GM21619 (cell line): ENCODE measurements around the gene TNFAIP6.
"Not testable (repeated sequence)": the region's sequence is repeated elsewhere in the genome, so short reads cannot be mapped to it uniquely, and the experiment has no call there.

Experiments
- ATAC-seq: cut with Tn5 transposase; IDR thresholded peaks from one replicate; pipeline ENCODE4 v1.9.1; 2021; ENCODE audit not compliant: unreplicated experiment

The TNFAIP6 gene

GRCh38 chr2:151357359-151357758, at the start of gene TNFAIP6:
TSS of gene TNFAIP6 (plus strand) at chr2:151357592. CDS start at chr2:151357667, 75 bp downstream.
- ATAC-seq: no peak

GRCh38 chr2:151310313-151310712, 47.1 kb upstream of the TNFAIP6 start:
- ATAC-seq: not testable (repeated sequence)

GRCh38 chr2:151312440-151312839, 45.0 kb upstream of the TNFAIP6 start:
- ATAC-seq: not testable (repeated sequence)

GRCh38 chr2:151315381-151315903, 42.0 kb upstream of the TNFAIP6 start:
- ATAC-seq: no peak

- ATAC-seq: no peak
These were observed 31.8 kb upstream of the TNFAIP6 start for GRCh38 chr2:151325581-151326095.

GRCh38 chr2:151326554-151326953, 30.8 kb upstream of the TNFAIP6 start:
- no peak for ATAC-seq

GRCh38 chr2:151329998-151330397, 27.4 kb upstream of the TNFAIP6 start:
- no peak for ATAC-seq

- ATAC-seq: no peak
These were observed 24.3 kb upstream of the TNFAIP6 start for GRCh38 chr2:151333083-151333482.

GRCh38 chr2:151334082-151334815, 23.1 kb upstream of the TNFAIP6 start:
- ATAC-seq: no peak

GRCh38 chr2:151336863-151337371, 20.5 kb upstream of the TNFAIP6 start:
- no peak for ATAC-seq

GRCh38 chr2:151337643-151338042, 19.7 kb upstream of the TNFAIP6 start:
- no peak for ATAC-seq

- ATAC-seq: no peak
These were observed 19.3 kb upstream of the TNFAIP6 start for GRCh38 chr2:151338115-151338514.

GRCh38 chr2:151343073-151343472, 14.3 kb upstream of the TNFAIP6 start:
- ATAC-seq: no peak

GRCh38 chr2:151344191-151344590, 13.2 kb upstream of the TNFAIP6 start:
- not testable (repeated sequence) for ATAC-seq

GRCh38 chr2:151344906-151345305, 12.5 kb upstream of the TNFAIP6 start:
- no peak for ATAC-seq

GRCh38 chr2:151347294-151347693, 10.1 kb upstream of the TNFAIP6 start:
- ATAC-seq: no peak

- no peak for ATAC-seq
These were observed 9.5 kb upstream of the TNFAIP6 start for GRCh38 chr2:151347906-151348305.

GRCh38 chr2:151350579-151351195, 6.7 kb upstream of the TNFAIP6 start:
- ATAC-seq: no peak

GRCh38 chr2:151353995-151354394, 3.4 kb upstream of the TNFAIP6 start:
- no peak for ATAC-seq

- no peak for ATAC-seq
These were observed 2.6 kb upstream of the TNFAIP6 start for GRCh38 chr2:151354807-151355206.

GRCh38 chr2:151358166-151358970, 976 bp downstream of the TNFAIP6 start:
- ATAC-seq: no peak
